Measurements from ENCODE around the gene CNOT8. TPM values are rescaled to one million over a fixed set of nuclear protein-coding genes. Genes with fewer than 3 reads are reported as not detected.

CNOT8 gene
- total RNA-seq, 1 experiment from 2014 or later: 45.6 TPM

GRCh38 chr5:154823605-154824004 is 34.8 kb upstream of the CNOT8 start:
- Histone ChIP-seq H3K9me3 (ENCODE audit: control insufficient read depth, low read depth, low read length) (no peaks in the 10 kb centered on the region), H3K4ac (ENCODE audit: low read depth, low read length) (no peak overlapping the region), H2AFZ (ENCODE audit: low read length) (no peak overlapping the region), H2BK20ac (ENCODE audit: low read depth, low read length, poor library complexity, severe bottlenecking) (no peak overlapping the region), H3K79me1 (ENCODE audit: insufficient read depth, low read depth, low read length, poor library complexity, severe bottlenecking) (no peaks in the 10 kb centered on the region), H3K4me1 (ENCODE audit: insufficient read depth, low read length) (no peaks in the 10 kb centered on the region), H4K8ac (replicated peaks; ENCODE audit: insufficient read length, low read depth, low read length) (no peak overlapping the region), H3K27ac (ENCODE audit: insufficient read length, low read depth, low read length) (no peak overlapping the region), H4K5ac (ENCODE audit: insufficient read length, low read depth, low read length) (no peak overlapping the region), H2BK15ac (ENCODE audit: low read depth, low read length) (no peak overlapping the region), H3K27me3 (ENCODE audit: insufficient read depth, low read length) (no peaks in the 10 kb centered on the region), H3K4me2 (ENCODE audit: insufficient read depth, insufficient read length, low read length) (no peak overlapping the region), H2BK5ac (ENCODE audit: insufficient read length, low read length) (no peak overlapping the region), H3K23me2 (ENCODE audit: insufficient read length, low read depth, low read length, poor library complexity, severe bottlenecking) (no peaks in the 10 kb centered on the region), H3K79me2 (ENCODE audit: insufficient read depth, low read length) (no peaks in the 10 kb centered on the region), H3K56ac (ENCODE audit: insufficient read length, low read depth, low read length) (no peak overlapping the region), H2BK12ac (ENCODE audit: insufficient read length, low read depth, low read length) (no peak overlapping the region), H4K20me1 (ENCODE audit: control insufficient read depth, insufficient read depth, insufficient read length) (no peaks in the 10 kb centered on the region), H2BK120ac (ENCODE audit: low read depth, low read length, poor library complexity, severe bottlenecking) (no peak overlapping the region), H3K23ac (ENCODE audit: insufficient read length, low read depth, low read length) (no peak overlapping the region), H4K91ac (ENCODE audit: insufficient read length, low read depth, low read length) (no peak overlapping the region), H3K18ac (ENCODE audit: insufficient read length, low read depth, low read length) (no peak overlapping the region), H2AK5ac (ENCODE audit: insufficient read length, low read length) (no peak overlapping the region), H3T11ph (ENCODE audit: low read length) (no peak overlapping the region), H3K14ac (ENCODE audit: insufficient read depth, low read length) (no peak overlapping the region), H3K9ac (ENCODE audit: extremely low read depth, insufficient read length, low read length) (no peak overlapping the region)
- H3K27me3 Mint-ChIP-seq (ENCODE audit: low read depth): no peaks in the 10 kb centered on the region
- peak overlapping the region in 2 of 3 experiments; percentile 46 to 81; a peak in 3 of 7 replicates for H3K27ac Mint-ChIP-seq
- no peak for DNase-seq
- no CpG with 5 or more reads among the region's 4 CpGs for WGBS (ENCODE audit: extremely low coverage, insufficient read length, low lambda C conversion rate)
- peaks cover 15 to 65% (median 44%) of the 10 kb centered on the region in 3 experiments; a peak in 6 of 7 replicates for H3K36me3 Mint-ChIP-seq (ENCODE audit: insufficient read depth in 1 of 3, low read depth in 3 of 3)
- no peak overlapping the region for H3K4me3 Mint-ChIP-seq
- no peaks in the 10 kb centered on the region; a peak in 1 of 5 replicates for H3K9me3 Mint-ChIP-seq
- H3K4me1 Mint-ChIP-seq: peaks cover 6 to 18% of the 10 kb centered on the region in 2 experiments
- TF ChIP-seq, protein P1, sequence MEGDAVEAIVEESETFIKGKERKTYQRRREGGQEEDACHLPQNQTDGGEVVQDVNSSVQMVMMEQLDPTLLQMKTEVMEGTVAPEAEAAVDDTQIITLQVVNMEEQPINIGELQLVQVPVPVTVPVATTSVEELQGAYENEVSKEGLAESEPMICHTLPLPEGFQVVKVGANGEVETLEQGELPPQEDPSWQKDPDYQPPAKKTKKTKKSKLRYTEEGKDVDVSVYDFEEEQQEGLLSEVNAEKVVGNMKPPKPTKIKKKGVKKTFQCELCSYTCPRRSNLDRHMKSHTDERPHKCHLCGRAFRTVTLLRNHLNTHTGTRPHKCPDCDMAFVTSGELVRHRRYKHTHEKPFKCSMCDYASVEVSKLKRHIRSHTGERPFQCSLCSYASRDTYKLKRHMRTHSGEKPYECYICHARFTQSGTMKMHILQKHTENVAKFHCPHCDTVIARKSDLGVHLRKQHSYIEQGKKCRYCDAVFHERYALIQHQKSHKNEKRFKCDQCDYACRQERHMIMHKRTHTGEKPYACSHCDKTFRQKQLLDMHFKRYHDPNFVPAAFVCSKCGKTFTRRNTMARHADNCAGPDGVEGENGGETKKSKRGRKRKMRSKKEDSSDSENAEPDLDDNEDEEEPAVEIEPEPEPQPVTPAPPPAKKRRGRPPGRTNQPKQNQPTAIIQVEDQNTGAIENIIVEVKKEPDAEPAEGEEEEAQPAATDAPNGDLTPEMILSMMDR (conservative IDR thresholded peaks at IDR 0.05): no peak
